CD4-positive, alpha-beta T cell treated with Interleukin-17A for 4 hours (primary cell): ENCODE data around the gene DIRAS2.
"Not testable (repeated sequence)": the region's sequence is repeated elsewhere in the genome, so short reads cannot be mapped to it uniquely, and the experiment has no call there.

Experiments used
- DNase-seq: peaks from one replicate; pipeline ENCODE4 v3.0.0-alpha.2; 2020; ENCODE audit warnings: mixed read lengths

DIRAS2 gene, protein sequence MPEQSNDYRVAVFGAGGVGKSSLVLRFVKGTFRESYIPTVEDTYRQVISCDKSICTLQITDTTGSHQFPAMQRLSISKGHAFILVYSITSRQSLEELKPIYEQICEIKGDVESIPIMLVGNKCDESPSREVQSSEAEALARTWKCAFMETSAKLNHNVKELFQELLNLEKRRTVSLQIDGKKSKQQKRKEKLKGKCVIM

DNA sequence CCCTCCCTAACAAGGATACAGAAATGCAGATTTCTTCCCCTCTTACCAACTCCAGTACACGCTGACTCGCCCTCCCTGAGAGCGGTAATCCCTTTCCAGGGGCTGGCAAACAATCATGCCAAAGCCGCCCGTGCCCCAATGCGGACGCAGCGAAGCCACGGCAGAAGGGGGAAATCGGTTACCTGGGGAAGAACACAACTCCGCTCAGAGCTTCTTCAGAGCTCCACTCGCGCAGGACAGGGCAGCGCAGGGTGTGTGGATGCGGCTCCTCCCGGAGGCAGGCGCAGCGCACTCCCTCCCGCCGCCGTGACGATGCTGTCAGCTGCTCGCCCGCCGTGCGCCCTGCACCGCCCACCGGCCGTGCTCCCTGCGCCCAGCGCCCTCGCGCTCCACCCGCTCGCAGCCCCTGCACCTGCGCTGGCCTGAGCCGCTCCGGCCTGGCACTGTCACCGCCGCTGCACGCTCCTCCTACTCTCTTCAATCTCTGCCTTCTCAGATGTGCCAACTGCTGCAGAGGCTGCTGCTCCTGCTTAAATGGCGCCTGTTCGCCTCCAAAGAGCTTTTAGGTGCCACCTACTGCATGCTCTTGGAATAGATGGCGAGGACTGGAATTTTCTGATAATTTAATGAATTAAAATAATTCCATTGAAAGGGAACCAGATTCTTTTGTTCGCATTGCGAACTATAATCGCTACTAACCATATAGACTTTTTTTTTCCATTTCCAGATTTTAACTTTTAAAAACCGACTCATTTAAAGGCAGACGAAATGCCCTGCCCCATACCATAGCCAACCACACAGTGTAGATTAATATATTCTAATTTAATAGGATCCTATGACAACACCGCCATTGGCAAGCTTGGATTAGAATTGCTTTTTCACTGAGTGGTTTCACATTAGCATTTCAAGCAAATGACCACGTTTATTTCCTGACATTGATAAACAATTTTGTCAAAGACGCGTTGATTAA is at the start of gene DIRAS2:
Gene DIRAS2 (minus strand): TSS at position 255 of the 970 bp plus-strand sequence. CDS start 28,997 bp downstream, outside the sequence.
- no peak for DNase-seq

DNA sequence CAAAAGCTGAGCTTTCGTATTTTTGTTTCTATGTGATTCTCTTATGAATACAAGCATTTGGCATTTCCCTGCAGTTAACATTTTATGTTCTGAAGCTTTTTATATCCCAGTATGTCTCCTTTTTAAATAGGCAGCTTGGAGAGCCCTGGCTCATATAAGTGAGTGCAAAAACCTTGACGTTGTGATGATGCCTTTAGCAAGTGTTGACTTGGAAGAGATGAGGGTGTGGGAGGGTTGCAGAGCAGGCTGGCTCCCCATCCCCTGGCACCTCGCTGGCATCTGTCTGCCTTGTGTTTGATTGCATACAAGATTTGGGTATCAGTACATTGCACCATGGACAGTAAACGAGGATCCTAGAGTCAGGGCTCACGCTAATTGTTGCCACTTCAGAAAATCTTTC is 42.1 kb upstream of the DIRAS2 start:
- no peak for DNase-seq

DNA sequence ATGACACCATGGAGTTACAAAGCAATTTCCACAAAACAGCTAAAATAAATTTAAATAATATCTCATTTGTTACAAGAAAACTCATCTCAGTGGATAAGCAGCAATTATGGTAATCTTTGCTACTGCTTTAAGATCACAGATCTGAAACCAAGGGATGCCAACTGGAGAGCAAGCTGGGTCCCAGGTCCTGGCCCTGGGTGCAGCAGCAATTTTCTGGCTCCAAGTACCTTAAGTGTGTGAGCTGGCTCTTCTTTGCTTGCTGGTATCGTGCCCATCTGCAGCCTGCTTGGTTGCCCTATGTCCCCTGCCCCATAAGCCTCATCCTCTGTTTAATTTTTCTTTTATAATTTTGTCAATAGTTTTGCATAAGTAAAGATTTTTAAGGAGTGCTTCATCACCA is 41.5 kb upstream of the DIRAS2 start:
- DNase-seq, result no peak

DNA sequence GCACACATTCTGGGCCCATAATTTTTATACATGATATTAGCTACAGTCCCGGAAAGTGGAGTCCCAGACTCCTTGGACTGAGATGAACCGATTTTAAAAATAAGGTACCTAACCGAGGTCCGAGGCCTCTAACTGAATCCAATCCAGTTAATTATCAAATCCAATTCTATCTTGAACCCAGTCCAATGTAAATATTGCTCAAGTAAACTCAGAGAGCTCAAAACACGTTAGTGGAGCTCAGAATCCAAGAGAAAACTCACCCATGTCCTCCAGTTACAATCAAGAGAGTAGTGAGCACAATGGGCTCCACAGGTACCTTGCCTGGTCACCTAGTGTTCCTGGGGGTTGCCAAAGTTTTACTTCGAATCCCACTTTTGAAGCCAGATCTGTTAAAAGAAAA is 37.9 kb upstream of the DIRAS2 start:
- DNase-seq, result no peak

DNA sequence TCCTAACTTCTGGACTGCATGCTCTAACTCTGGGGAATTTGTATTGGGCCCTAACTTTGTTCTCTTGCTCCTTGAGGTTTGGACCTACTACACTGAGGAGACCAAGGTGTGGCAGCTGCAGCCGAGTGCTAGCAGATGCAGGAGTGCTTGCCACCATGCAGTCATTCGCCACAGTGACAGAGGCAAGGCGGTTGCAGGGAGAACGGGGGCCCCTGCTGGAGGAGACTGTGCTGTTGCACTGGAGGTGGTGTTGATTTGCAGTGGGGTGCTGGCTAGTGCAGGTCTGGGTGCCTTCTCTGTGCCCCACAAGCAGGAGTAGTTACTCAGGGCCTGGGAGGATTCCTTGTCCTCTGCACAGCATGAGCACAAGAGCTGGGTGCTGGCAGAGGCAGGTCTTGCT is 22.4 kb upstream of the DIRAS2 start:
- no peak for DNase-seq

DNA sequence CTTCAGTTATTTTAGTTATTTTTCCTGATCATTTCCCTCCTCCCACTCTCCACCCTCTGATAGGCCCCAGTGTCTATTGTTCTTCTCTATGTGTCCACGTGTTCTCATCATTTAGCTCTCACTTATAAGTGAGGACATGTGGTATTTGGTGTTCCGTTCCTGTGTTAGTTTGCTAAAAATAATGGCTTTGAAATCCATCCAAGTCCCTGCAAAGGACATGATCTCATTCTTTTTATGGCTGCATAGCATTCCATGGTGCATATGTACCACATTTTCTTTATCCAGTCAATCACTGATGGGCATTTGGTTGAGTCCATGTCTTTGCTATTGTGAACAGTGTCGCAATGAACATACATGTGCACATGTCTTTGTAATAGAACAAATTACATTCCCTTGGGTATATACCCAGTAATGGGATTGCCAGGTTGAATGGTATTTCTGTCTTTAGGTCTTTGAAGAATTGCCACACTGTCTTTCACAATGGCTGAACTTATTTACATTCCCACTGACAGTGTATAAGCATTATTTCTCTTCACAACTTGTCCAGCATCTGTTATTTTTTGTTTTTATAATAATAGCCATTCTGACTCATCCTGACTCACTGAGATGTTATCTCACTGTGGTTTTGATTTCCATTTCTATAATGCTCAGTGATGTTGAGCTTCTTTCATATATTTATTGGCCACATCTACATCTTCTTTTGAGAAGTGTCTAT is 17.2 kb upstream of the DIRAS2 start:
- no peak for DNase-seq

DNA sequence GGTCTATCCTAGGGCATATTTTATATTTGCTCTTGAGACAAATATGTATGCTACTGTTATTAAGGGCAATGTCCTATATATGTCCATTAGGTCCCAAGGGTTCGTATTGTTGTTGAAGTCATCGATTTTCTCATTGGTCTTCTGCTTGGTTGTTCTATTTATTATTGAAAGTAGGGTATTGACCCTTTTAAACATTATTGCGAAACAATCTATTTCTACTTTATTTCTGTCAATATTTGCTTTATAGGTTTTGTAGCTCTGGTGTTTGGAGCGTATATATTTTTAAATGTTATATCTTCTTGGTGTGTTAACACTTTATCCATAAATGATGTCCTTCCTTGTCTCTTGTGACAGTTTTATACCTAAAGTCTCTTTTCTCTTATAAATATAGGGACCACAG is 16.2 kb upstream of the DIRAS2 start:
- DNase-seq, result no peak

DNA sequence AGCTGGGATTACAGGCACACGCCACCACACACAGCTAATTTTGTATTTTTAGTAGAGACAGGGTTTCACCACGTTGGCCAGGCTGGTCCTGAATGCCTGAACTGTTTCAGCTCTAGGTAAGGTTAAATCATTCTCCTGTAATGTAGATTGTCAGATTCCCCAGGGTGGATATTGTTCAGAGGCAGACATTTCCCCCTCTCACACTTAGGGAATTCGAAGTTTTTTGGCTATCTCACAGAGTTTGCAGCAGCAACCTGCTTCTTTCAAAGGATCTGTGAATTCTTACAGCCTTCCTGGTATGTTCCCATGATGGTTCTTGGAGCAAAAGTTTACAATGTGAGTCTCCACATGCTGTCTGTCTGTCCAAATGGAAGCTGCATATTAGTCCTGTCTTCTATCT is 15.6 kb upstream of the DIRAS2 start:
- no peak for DNase-seq

DNA sequence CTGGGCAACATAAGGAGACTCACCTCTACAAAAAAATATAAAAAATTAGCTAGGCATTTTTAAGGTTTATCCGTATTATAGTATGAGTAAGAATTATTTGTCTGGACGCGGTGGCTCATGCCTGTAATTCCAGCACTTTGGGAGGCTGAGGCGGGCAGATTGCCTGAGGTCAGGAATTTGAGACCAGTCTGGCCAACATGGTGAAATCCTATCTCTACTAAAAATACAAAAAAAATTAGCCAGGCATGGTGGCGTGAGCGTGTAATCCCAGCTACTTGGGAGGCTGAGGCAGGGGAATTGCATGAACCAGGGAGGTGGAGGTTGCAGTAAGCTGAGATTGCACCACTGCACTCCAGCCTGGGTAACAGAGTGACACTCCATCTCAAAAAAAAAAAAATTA is 14.3 kb upstream of the DIRAS2 start:
- DNase-seq, result not testable (repeated sequence)

DNA sequence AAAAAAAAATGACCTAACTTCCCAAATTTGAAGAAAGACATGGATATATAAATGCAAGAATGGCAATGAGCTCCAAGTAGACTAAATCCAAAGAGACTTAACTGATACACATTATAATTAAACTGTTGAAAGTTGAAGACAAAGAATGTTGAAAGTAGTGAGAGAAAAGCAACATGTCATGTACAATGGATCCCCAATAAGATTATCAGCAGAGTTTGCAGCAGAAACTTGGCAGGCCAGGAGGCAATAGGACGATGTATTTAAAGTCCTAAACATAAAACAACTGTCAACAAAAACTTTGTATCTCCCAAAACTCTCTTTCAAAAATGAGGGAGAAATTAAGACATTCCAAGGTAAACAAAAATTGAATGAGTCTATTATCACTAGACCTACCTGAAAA is 8.6 kb upstream of the DIRAS2 start:
- no peak for DNase-seq

DNA sequence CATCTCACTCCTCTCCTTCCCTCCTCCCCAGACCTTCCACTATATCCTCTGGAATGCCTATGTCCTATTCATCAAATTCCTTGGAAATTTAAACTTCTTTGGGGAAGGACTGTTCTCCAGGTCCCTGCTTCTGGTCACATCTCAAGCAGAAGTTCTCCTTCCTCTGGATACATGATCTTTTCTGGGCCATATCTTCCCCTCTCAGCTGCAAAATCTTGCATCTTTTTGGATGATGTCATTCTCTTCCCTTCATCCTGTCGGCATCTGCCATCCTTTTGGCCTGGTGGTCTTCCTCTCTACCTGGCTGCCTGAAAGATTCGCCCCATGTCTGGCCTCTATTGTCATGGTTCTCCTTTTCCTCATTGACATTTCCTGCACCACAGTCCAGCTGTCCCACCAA is 5.2 kb upstream of the DIRAS2 start:
- DNase-seq, result no peak

DNA sequence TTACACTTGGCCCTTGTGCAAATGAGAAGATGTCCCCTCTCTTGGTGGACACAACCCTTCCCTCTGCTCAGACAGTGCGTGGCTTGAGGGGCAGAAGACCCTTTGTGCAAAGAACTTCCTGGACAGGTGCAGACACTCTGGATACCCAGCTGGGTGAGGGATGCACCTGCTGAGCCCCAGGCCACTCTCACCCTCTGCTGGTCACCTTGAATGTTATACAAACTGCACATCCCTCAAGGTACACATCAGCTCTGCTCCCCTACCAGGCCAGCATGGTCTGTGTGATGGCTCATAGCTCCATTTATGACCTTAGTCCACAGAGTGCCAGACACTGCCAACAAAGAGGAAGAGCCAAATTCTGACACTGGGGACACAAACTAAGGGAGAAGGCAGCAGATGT is 3.1 kb upstream of the DIRAS2 start:
- no peak for DNase-seq

DNA sequence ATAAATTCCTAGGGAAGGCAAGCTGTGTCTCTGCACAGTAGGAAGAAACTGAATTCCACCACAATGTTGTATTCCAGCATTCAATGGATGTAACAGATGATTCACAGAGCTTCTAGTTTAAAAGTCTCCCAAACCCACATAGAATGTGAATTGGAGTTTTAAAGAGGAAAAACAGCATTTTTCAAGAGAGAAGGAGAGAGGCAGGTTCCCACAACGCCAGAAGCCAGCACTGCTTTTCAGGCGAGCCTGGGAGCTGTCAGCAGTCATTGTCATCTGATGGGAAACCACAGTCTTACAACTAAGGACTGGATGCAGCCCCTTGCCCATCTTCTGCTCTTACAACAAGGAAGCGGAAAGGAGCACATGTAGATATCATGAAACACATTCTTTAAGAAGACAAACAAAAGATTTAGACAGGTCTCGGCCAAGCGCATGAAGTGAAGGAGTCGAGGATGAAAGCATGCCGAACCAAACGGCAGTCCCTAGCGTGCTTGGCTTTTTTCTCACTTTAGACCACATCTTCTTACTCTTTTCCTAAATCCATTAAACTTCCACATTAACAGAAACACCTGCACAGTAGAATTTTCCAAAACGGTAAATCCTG is 638 bp downstream of the DIRAS2 start:
- no peak for DNase-seq

DNA sequence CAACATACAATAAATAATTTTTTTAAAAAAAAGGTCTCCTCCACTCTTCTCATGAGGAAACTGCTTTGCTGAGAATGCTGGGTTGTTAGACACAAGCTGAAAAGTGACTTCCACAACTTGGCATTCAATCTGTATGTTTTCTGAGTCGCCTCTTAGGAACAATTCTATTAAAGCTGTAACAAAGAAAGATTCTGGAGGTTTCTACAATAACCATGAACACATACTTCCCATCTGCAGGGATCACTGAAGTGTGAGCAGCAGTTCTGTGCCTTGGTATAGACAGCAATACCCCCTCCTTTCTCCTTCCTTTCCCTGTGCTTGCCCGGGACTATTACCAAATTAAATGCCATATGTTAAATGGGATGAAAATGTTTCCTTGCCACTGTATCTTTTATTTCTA is 1.5 kb downstream of the DIRAS2 start:
- DNase-seq, result no peak

DNA sequence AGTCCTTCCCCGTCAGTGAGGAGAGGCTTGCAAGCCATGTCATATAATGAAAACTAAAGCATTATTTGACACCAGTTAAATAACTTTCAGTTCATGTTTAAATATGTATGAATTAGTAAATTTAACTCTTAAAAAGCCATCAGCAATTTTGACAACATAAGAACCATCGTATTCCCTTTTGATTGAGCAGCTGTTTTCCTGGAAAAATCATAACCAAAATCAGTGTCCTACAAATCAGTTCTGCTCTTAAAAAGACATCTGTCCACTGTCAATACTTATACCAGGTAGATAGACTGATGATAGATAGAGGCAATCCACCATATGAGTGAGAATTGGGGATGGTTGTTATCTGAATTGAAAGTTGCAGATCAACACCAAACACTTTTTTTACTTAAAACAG is 2.3 kb downstream of the DIRAS2 start:
- no peak for DNase-seq

DNA sequence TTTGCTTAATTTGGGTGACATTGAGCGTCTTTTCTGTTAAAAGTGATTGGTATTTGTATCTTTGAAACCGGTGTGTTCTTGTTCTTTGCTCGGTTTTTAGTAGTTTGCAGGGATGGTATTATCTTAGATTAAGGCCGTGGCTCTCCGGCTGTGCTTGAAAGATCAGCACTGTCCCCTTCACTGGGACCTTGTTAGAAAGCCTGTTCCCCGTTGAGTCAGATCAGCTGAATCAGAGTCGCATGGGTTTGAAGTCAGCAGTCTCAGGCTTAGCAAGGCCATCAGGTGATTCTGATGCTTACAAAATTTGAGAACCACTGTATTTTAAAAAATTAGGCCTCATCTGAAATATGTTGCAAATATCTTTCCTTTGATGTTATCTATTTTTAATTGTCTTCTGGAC is 5.0 kb downstream of the DIRAS2 start:
- DNase-seq, result no peak

DNA sequence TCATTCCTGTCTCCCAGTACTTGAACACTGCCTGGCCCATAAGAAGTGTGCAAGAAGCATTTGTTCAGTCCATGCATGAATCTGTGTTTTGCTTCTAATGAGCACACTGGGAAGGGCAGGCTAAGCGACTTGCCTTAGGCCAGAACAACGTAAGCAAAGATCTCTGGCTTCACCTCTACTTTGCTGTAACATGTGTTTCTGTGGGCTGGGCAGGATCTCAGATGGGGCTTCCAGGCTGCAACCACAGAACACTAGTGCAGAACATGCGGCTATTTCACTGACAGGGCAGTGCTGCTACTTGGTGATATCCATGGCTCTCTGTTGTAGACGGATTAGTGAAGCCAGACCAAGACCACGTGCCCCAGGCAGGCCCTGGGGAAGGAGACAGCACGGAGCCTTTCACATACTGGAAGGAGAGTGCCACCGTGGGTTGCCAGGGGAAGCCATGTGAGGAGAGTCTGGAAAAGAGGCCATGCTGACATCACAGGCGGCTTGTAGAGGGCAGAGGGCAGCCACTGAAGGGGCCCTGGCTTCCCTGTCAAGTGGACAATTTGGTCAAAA is 9.9 kb downstream of the DIRAS2 start:
- no peak for DNase-seq

DNA sequence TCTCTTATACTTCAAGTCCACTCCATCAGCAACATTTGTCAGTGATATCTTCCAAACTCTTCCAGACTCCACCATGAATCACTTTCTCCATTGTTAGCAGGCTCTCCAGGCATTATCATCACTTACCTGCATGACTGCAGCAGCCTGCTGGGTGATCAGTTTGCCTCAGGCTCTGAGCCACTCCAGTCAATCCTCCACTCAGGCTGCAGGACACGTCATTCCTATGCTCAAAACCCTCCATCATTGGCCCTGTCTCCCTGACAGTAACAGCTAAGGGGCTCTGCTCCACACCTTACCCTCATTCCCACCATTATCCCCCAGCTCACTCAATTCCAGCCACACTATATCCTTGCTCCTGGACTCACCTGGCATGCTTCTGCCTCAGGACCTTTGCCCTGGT is 10.7 kb downstream of the DIRAS2 start:
- DNase-seq, result no peak

DNA sequence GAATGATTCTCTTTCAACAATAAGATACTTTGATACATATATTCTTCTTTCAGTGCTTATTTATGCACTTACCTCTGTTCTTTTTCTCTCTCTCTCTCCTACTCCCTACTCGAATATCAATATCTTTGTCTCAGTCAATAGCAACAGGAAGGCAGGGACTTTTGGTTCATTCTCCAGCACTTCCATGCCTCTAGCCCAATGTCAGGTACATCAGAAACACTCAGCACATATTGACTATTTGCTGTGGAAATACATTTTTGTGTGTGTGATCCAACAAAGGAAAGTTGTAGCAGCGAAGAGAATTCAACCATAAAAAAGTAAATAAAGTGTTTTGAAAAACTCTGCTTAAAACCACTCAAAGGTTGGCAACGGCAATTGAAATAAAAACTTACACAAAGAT is 12.6 kb downstream of the DIRAS2 start:
- no peak for DNase-seq

DNA sequence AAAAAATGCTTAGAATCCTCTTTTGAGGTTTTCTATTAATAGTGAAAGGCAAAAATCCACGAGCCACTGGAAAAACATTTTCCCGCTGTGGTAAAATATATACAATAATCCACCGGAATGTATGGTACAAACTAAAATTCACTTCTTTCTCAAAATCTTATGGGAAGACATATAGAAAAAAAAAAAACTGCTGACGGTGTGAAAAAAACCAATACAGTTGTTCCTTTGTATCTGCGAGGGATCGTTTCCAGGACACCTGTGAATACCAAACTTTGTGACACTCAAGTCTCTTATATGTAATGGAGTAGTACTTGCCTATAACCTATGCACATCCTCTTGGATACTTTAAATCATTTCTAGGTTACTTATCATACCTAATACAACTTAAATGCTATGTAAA is 13.3 kb downstream of the DIRAS2 start:
- DNase-seq, result no peak

DNA sequence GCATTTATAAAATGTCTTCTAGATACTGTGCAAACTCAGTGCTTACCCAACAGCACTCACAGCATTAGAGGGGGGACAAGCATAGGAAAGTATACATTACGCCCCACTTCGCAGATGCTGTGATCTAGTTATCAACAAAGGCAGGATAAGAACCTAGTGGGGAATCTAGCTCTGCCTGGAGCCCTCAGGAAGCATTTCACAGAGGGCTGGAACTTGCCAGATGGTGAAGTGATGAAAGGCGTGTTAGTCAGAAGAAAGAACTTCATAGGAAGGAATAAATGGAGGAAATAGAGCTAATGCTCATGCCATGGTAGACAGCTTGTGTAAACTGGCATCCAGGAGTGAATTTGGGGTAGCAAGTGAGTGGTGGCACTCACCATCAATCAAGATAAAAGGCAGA is 25.8 kb downstream of the DIRAS2 start:
- DNase-seq, result no peak

DNA sequence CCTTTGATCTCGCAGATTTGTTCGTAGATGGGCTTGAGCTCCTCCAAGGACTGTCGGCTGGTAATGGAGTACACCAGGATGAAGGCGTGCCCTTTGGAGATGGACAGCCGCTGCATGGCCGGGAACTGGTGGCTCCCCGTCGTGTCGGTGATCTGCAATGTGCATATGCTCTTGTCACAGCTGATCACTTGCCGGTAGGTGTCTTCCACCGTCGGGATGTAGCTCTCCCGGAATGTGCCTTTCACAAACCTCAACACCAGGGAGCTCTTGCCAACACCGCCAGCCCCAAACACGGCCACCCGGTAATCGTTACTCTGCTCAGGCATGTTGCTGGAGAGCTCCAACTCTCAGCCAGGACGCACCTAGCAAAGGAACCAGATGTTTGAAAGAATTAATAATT is 29.1 kb downstream of the DIRAS2 start:
- no peak for DNase-seq

DNA sequence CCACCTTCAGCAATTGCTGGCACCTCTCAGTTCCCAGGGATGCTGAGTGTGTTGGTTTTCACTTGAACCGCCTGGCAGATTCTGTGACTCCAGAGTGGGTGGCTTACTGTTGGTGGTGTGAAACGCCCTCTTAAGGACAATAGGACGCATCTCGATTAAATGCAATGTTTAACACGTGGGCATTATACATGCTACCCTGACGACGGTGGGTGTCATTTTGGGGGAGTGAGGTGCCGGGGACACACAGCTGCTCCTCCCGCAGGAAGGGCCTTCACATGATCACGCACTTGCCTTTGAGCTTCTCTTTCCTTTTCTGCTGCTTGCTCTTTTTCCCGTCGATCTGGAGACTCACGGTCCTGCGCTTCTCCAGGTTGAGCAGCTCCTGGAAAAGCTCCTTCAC is 29.7 kb downstream of the DIRAS2 start:
- DNase-seq, result no peak
